Fibroblast of the aortic adventitia (primary cell): Measurements from ENCODE around the gene THAP12. TPM values are rescaled to one million over a fixed set of nuclear protein-coding genes. Genes with fewer than 3 reads are reported as not detected.

Source experiments
- DNase-seq: peaks from one replicate; pipeline ENCODE4 v3.0.0-alpha.2; 2010; ENCODE audit warnings: low read depth
- H3K4me3 ChIP-seq: 2 replicates; pipeline ENCODE4 v1.5.1; 2011; ENCODE audit warnings: low read depth, mild to moderate bottlenecking, control low read depth, low read length, moderate library complexity
- CTCF ChIP-seq: IDR thresholded peaks from 2 replicates; pipeline ENCODE4 v1.5.1; 2011; ENCODE audit warnings: mild to moderate bottlenecking, low read length, control low read depth, inconsistent platforms; ENCODE audit not compliant: insufficient read depth
- total RNA-seq: library from RNA; depleted of rRNA; stranded (reverse); fragments of >200 nt; gene quantifications from 2 replicates; pipeline ENCODE4 v1.2.3, GENCODE V29; 2012; ENCODE audit warnings: low replicate concordance

Gene THAP12
- total RNA-seq, 1 donor, result 55.5 TPM

GRCh38 chr11:76394411-76394810 is 13.5 kb upstream of the THAP12 start:
- DNase-seq, result no peak
- H3K4me3 ChIP-seq, result no peak overlapping the region
- no peak for TF ChIP-seq CTCF

GRCh38 chr11:76392870-76393269 is 11.9 kb upstream of the THAP12 start:
- TF ChIP-seq CTCF, result no peak
- DNase-seq, result no peak
- no peak overlapping the region for H3K4me3 ChIP-seq

GRCh38 chr11:76391811-76392475 is 11.0 kb upstream of the THAP12 start:
- DNase-seq, result no peak
- H3K4me3 ChIP-seq, result no peak overlapping the region
- no peak for TF ChIP-seq CTCF

- no peak overlapping the region for H3K4me3 ChIP-seq
- DNase-seq, result no peak
- TF ChIP-seq CTCF, result no peak
Measured at GRCh38 chr11:76391021-76391420, 10.1 kb upstream of the THAP12 start.

GRCh38 chr11:76388408-76388807 is 7.5 kb upstream of the THAP12 start:
- DNase-seq, result no peak
- H3K4me3 ChIP-seq, result no peak overlapping the region
- TF ChIP-seq CTCF, result no peak

- no peak for TF ChIP-seq CTCF
- DNase-seq, result no peak
- no peak overlapping the region for H3K4me3 ChIP-seq
Measured at GRCh38 chr11:76385903-76386302, 5.0 kb upstream of the THAP12 start.

GRCh38 chr11:76382209-76382608 is 1.3 kb upstream of the THAP12 start:
- H3K4me3 ChIP-seq, result peak overlapping the region; percentile 95
- DNase-seq, result no peak
- TF ChIP-seq CTCF, result no peak
